Mammary epithelial cell (primary cell): Measurements from ENCODE around the gene ATXN8OS.
A peak's percentile ranks its signal among the peaks of the same experiment; 100 is the strongest.

ENCODE experiments used
- CTCF ChIP-seq, 2 donors: IDR thresholded peaks in 1 of 2; conservative IDR thresholded peaks in 1 of 2; 2 replicates each; pipeline ENCODE4 v1.5.1; 2011 to 2012; ENCODE audit warnings: inconsistent platforms in 2 of 2, low read length in 2 of 2, mild to moderate bottlenecking in 2 of 2, control low read depth in 1 of 2, low read depth in 1 of 2; ENCODE audit not compliant: insufficient read depth in 1 of 2; ENCODE audit errors: extremely low read depth in 1 of 2
- EZH2 ChIP-seq: IDR thresholded peaks from 2 replicates; pipeline ENCODE4 v1.6.1; 2012; ENCODE audit warnings: low read length, inconsistent platforms, borderline replicate concordance

- peak; percentile 32 to 56 for TF ChIP-seq CTCF (conservative IDR thresholded peaks at IDR 0.05 in 1 of 2, IDR thresholded peaks at IDR 0.05 in 1 of 2; ENCODE audit: extremely low read depth in 1 of 2, insufficient read depth in 1 of 2, low read depth in 1 of 2, low read length in 2 of 2)
- TF ChIP-seq EZH2, result no peak
Observed at GRCh38 chr13:70098669-70099068, 9.0 kb upstream of the ATXN8OS start.
